Sigmoid colon (tissue), 7 donors: Measurements from ENCODE around the gene HAUS8. TPM values are rescaled to one million over a fixed set of nuclear protein-coding genes. Genes with fewer than 3 reads are reported as not detected.

Experiments used
- DNase-seq: peaks from one replicate; pipeline ENCODE4 v3.0.0-alpha.2; 2019
- H3K27ac ChIP-seq, 4 donors: fragments of 200-600 bp; sonication (generic); one replicate each; pipeline ENCODE4 v1.5.1; 2016 to 2019; ENCODE audit warnings: mild to moderate bottlenecking in 1 of 4
- H3K27me3 ChIP-seq, 3 donors: fragments of 200-600 bp; sonication (generic); one replicate each; pipeline ENCODE4 v1.5.1; 2019; ENCODE audit warnings: mild to moderate bottlenecking in 1 of 3
- H3K36me3 ChIP-seq, 4 donors: fragments of 200-600 bp; sonication (generic); one replicate each; pipeline ENCODE4 v1.5.1; 2016 to 2019
- H3K4me1 ChIP-seq, 4 donors: fragments of 200-600 bp; sonication (generic); one replicate each; pipeline ENCODE4 v1.5.1; 2017 to 2019
- H3K4me3 ChIP-seq, 4 donors: fragments of 200-600 bp; sonication (generic); one replicate each; pipeline ENCODE4 v1.5.1; 2017 to 2019; ENCODE audit warnings: mild to moderate bottlenecking in 2 of 4, moderate library complexity in 1 of 4
- H3K9me3 ChIP-seq, 4 donors: fragments of 200-600 bp in 3 of 4; sonication (generic) in 3 of 4; one replicate each; pipeline versions ENCODE4 v1.5.1 to v1.6.1; 2013 to 2019
- CTCF ChIP-seq, 4 experiments: fragments of 450-650 bp in 3 of 4; fragments of 200-600 bp in 1 of 4; IDR thresholded peaks; one replicate each; pipeline ENCODE4 v1.5.1; 2016 to 2019; ENCODE audit warnings: antibody characterized with exemption in 4 of 4, mild to moderate bottlenecking in 3 of 4, moderate library complexity in 2 of 4
- EP300 ChIP-seq, 4 donors: sonication (generic); formaldehyde crosslinking; IDR thresholded peaks; one replicate each; pipeline ENCODE4 v1.6.1; 2017; ENCODE audit warnings: antibody characterized with exemption in 4 of 4
- POLR2A ChIP-seq, 2 donors: fragments of 450-650 bp; IDR thresholded peaks; one replicate each; pipeline ENCODE4 v1.6.1; 2016; ENCODE audit warnings: antibody characterized with exemption in 2 of 2, mild to moderate bottlenecking in 2 of 2, moderate library complexity in 2 of 2
- POLR2AphosphoS5 ChIP-seq, 4 donors: sonication (generic); formaldehyde crosslinking; IDR thresholded peaks; one replicate each; pipeline ENCODE4 v1.6.1; 2017; ENCODE audit warnings: antibody characterized with exemption in 4 of 4
- WGBS, 2 donors: extraction: QIAGEN DNeasy Blood & Tissue Kit; methylation state at CpG; one replicate each; pipeline ENCODE4 v1.1.7; 2013; 5-methylcytosine and 5-hydroxymethylcytosine counted together
- intact Hi-C: fragments of 100-400 bp; cut with DNase I; formaldehyde crosslinking; loops from one replicate; pipeline ENCODE4 v1.15.1; 2023
- polyA plus RNA-seq, 3 donors: library from polyadenylated mRNA; stranded (reverse); fragments of 200-250 nt; gene quantifications; one replicate each; pipeline ENCODE4 v1.2.3, GENCODE V29; 2013
- total RNA-seq, 4 donors: library from RNA; depleted of rRNA; stranded (reverse); fragments of >200 nt; gene quantifications; one replicate each; pipeline ENCODE4 v1.1.0, GENCODE V29; 2016
- donor health status: healthy with polysubstance abuse.
- donor health status: Bipolar disorder and iron deficiency.
- donor health status: healthy.

HAUS8 gene
- total and polyA plus RNA-seq, 7 donors: 6.7 to 14.8 (median 10.4) TPM

- no peak overlapping the region for H3K4me3 ChIP-seq
- peaks cover 0 to 11% (median 5%) of the 10 kb centered on the region in 4 donors for H3K36me3 ChIP-seq
- 88 to 91% methylated on average over 7 of the region's 7 CpGs for WGBS, 2 donors
- H3K27ac ChIP-seq: peak overlapping the region in 1 of 4 donors; percentile 94
- DNase-seq: no peak
- no peaks in the 10 kb centered on the region for H3K27me3 ChIP-seq
- no peaks in the 10 kb centered on the region for H3K9me3 ChIP-seq
- intact Hi-C loops: no loop called here
- TF ChIP-seq EP300 (IDR thresholded peaks at IDR 0.05): no peak
- no peak for TF ChIP-seq POLR2A (IDR thresholded peaks at IDR 0.05)
- TF ChIP-seq POLR2AphosphoS5 (IDR thresholded peaks at IDR 0.05): no peak
- TF ChIP-seq CTCF (IDR thresholded peaks at IDR 0.05): no peak
- peaks cover 0 to 59% (median 26%) of the 10 kb centered on the region in 4 donors for H3K4me1 ChIP-seq
Measured at GRCh38 chr19:17112700-17113099, 37.4 kb upstream of the HAUS8 start.

- DNase-seq: no peak
- no peak overlapping the region for H3K4me3 ChIP-seq
- WGBS, 2 donors: 88 to 94% methylated on average over 17 of the region's 17 CpGs
- TF ChIP-seq EP300 (IDR thresholded peaks at IDR 0.05) (no peak), CTCF (IDR thresholded peaks at IDR 0.05) (no peak), POLR2AphosphoS5 (IDR thresholded peaks at IDR 0.05) (no peak)
- peaks cover 0 to 11% (median 5%) of the 10 kb centered on the region in 4 donors for H3K36me3 ChIP-seq
- H3K9me3 ChIP-seq: no peaks in the 10 kb centered on the region
- peak overlapping the region in 1 of 4 donors; percentile 94 for H3K27ac ChIP-seq
- peaks cover 0 to 63% (median 28%) of the 10 kb centered on the region in 4 donors for H3K4me1 ChIP-seq
- no peaks in the 10 kb centered on the region for H3K27me3 ChIP-seq
- intact Hi-C loops: no loop called here
Measured at GRCh38 chr19:17112271-17112670, 37.0 kb upstream of the HAUS8 start.

GRCh38 chr19:17111766-17112165 is 36.5 kb upstream of the HAUS8 start:
- no peaks in the 10 kb centered on the region for H3K27me3 ChIP-seq
- DNase-seq: no peak
- H3K36me3 ChIP-seq: peaks cover 0 to 11% (median 5%) of the 10 kb centered on the region in 4 donors
- TF ChIP-seq POLR2AphosphoS5 (IDR thresholded peaks at IDR 0.05): no peak
- no peak for TF ChIP-seq POLR2A (IDR thresholded peaks at IDR 0.05)
- no peak for TF ChIP-seq CTCF (IDR thresholded peaks at IDR 0.05)
- TF ChIP-seq EP300 (IDR thresholded peaks at IDR 0.05): no peak
- H3K4me1 ChIP-seq: peaks cover 0 to 68% (median 29%) of the 10 kb centered on the region in 4 donors
- intact Hi-C loops: no loop called here
- 78 to 98% methylated on average over 3 of the region's 3 CpGs for WGBS, 2 donors
- H3K4me3 ChIP-seq: no peak overlapping the region
- H3K9me3 ChIP-seq: no peaks in the 10 kb centered on the region
- H3K27ac ChIP-seq: peak overlapping the region in 1 of 4 donors; percentile 94

- H3K27me3 ChIP-seq: no peaks in the 10 kb centered on the region
- peak overlapping the region; percentile 20 to 94 (median 88) for H3K27ac ChIP-seq
- DNase-seq: no peak
- H3K4me3 ChIP-seq: no peak overlapping the region
- TF ChIP-seq CTCF (IDR thresholded peaks at IDR 0.05): no peak
- no peak for TF ChIP-seq POLR2AphosphoS5 (IDR thresholded peaks at IDR 0.05)
- no peak for TF ChIP-seq EP300 (IDR thresholded peaks at IDR 0.05)
- no peak for TF ChIP-seq POLR2A (IDR thresholded peaks at IDR 0.05)
- peaks cover 0 to 74% (median 29%) of the 10 kb centered on the region in 4 donors for H3K4me1 ChIP-seq
- H3K9me3 ChIP-seq: no peaks in the 10 kb centered on the region
- H3K36me3 ChIP-seq: peaks cover 0 to 18% (median 5%) of the 10 kb centered on the region in 4 donors
- 85 to 94% methylated on average over 10 of the region's 10 CpGs for WGBS, 2 donors
- intact Hi-C loops: no loop called here
Measured at GRCh38 chr19:17110599-17110966, 35.3 kb upstream of the HAUS8 start.
